Activated CD8-positive, alpha-beta T cell treated with anti-CD3 and anti-CD28 coated beads for 36 hours (primary cell): ENCODE measurements around the gene ZNF682. TPM values are rescaled to one million over a fixed set of nuclear protein-coding genes. Genes with fewer than 3 reads are reported as not detected.
"Not testable (repeated sequence)": the region's sequence is repeated elsewhere in the genome, so short reads cannot be mapped to it uniquely, and the experiment has no call there.

Experiments used
- ATAC-seq: fragments of 200-7000 bp; cut with Tn5 transposase; one replicate; pipeline ENCODE4 v1.10.0; 2021; ENCODE audit warnings: mild to moderate bottlenecking, moderate library complexity
- CTCF ChIA-PET: fragments of 350-600 bp; sonication (Branson Sonifier 250); formaldehyde crosslinking; loops from one replicate; lab custom pipeline; 2021; ENCODE audit warnings: antibody characterized with exemption; lab: Charles Lee
- POLR2A ChIA-PET: fragments of 350-600 bp; sonication (Branson Sonifier 250); formaldehyde crosslinking; loops from one replicate; lab custom pipeline; 2021; ENCODE audit warnings: antibody characterized with exemption; lab: Charles Lee
- DNase-seq: peaks from one replicate; pipeline ENCODE4 v3.0.0-alpha.2; 2020
- H3K27ac Mint-ChIP-seq: one replicate; pipeline ENCODE4 v1.8.0; 2021; ENCODE audit warnings: mild to moderate bottlenecking, mixed read lengths
- H3K27me3 Mint-ChIP-seq: one replicate; pipeline ENCODE4 v1.8.0; 2021; ENCODE audit warnings: mixed read lengths
- H3K36me3 Mint-ChIP-seq: one replicate; pipeline ENCODE4 v1.8.0; 2021; ENCODE audit warnings: low read depth, mixed read lengths
- H3K4me1 Mint-ChIP-seq: one replicate; pipeline ENCODE4 v1.8.0; 2021; ENCODE audit warnings: low read depth, mixed read lengths
- H3K4me3 Mint-ChIP-seq: one replicate; pipeline ENCODE4 v1.8.0; 2021; ENCODE audit warnings: mild to moderate bottlenecking, moderate library complexity, mixed read lengths
- H3K9me3 Mint-ChIP-seq: one replicate; pipeline ENCODE4 v1.8.0; 2021; ENCODE audit warnings: mixed read lengths
- CTCF ChIP-seq: fragments of 200-600 bp; IDR thresholded peaks from one replicate; pipeline ENCODE4 v1.8.0; 2022; ENCODE audit warnings: antibody characterized with exemption, mild to moderate bottlenecking
- intact Hi-C: fragments of 100-400 bp; cut with micrococcal nuclease; formaldehyde crosslinking; loops from one replicate; pipeline ENCODE4 v1.10.0; 2022
- total RNA-seq, 2 experiments: library from RNA; stranded (reverse); gene quantifications; one replicate each; pipeline ENCODE4 v1.2.3, GENCODE V29; 2021

Gene ZNF682
- total RNA-seq, 2 experiments from 2014 or later: 8.9 to 12.2 TPM

DNA sequence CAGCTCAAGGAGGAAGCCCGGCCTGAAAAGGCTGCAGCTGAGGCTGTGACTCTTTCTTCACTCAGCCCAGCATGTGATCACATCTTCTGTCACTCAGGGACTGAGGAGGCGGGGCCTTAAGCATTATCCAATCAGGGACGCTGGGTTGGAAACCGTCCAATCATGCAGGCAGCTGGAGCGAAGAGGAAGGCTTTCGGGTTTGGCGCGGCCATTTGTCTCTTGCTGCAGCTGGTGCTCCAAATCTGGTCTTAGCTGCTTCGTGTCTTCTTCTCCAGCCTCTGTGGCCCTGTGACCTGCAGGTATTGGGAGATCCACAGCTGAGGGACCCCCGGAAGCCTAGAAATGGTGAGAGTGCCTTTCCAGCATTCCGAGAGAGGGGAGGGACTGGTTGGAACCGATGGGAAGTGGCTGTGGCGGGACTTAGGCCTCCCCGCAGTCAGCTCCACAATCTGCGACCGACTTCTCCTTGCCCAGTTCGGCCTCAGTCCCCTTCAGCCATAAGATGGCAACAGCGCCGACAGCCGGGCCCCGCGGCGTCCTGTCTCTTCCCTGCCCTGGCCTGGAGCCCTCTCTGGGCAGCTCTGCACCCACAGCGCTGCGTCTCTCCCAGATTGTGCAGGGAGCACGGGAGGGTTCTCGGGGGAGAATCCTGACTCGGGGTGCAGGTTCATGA lies 38.6 kb upstream of the ZNF682 start, which contains the start of gene ZNF90:
TSS of gene ZNF90 (plus strand) at position 210 of the 673 bp plus-strand sequence. CDS start at position 343, 133 bp downstream.
- intact Hi-C loops: no loop called here
- Mint-ChIP-seq H3K27ac (peak within 1 kb of the TSS; percentile 82), H3K4me3 (peak within 1 kb of the TSS; percentile 95), H3K36me3 (peaks cover 35% of the 10 kb centered on the region), H3K9me3 (no peaks in the 10 kb centered on the region), H3K27me3 (no peaks in the 10 kb centered on the region), H3K4me1 (peaks cover 10% of the 10 kb centered on the region)
- ChIA-PET CTCF (interaction anchor here (1.3 kb wide), 1 partner anchor 80 kb away, joined by 7 read pairs; no protein-coding TSS in a partner anchor), POLR2A (interaction anchor here (0.6 to 1.4 kb wide), 6 partner anchors 11 to 681 kb away, joined by 3 to 8 read pairs (median 3); no protein-coding TSS in a partner anchor)
- DNase-seq (peak; percentile 98), ATAC-seq (peak; percentile 99)
- TF ChIP-seq CTCF: no peak

- ChIA-PET POLR2A (interaction anchor here (0.6 kb wide), 1 partner anchor 211 kb away, joined by 3 read pairs; no protein-coding TSS in a partner anchor), CTCF (no interaction called here)
- ATAC-seq: no peak
- peaks cover 1% of the 10 kb centered on the region for H3K4me1 Mint-ChIP-seq
- TF ChIP-seq CTCF: no peak
- H3K27ac Mint-ChIP-seq: no peak overlapping the region
- peaks cover 3% of the 10 kb centered on the region for H3K9me3 Mint-ChIP-seq
- no peak overlapping the region for H3K4me3 Mint-ChIP-seq
- DNase-seq: no peak
- intact Hi-C loops: no loop called here
- no peaks in the 10 kb centered on the region for H3K36me3 Mint-ChIP-seq
- peaks cover 13% of the 10 kb centered on the region for H3K27me3 Mint-ChIP-seq
Observed at GRCh38 chr19:20072936-20073335, 33.6 kb upstream of the ZNF682 start.

GRCh38 chr19:20070691-20071090 lies 31.4 kb upstream of the ZNF682 start:
- Mint-ChIP-seq H3K4me1 (no peaks in the 10 kb centered on the region), H3K9me3 (peaks cover 6% of the 10 kb centered on the region), H3K27me3 (peaks cover 22% of the 10 kb centered on the region), H3K36me3 (no peaks in the 10 kb centered on the region), H3K4me3 (no peak overlapping the region), H3K27ac (no peak overlapping the region)
- POLR2A ChIA-PET: no interaction called here
- ATAC-seq (no peak), DNase-seq (no peak)
- intact Hi-C loops: no loop called here
- CTCF ChIA-PET: no interaction called here
- TF ChIP-seq CTCF: no peak

DNA sequence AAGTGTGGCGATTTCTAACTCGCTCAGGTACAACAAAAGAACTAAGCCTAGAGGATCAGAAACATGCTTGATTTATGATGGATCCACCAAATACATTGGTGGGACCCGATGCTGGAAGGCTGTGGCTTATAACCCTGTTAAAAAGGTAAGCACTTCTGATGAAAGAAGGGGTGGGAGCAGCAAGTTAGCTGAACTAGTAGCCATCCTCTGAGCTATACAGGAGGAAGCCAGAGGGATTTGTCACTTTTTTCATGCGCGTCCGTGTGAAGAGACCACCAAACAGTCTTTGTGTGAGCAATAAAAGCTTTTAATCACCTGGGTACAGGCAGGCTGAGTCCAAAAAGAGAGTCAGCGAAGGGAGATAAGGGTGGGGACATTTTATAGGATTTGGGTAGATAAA lies 29.3 kb upstream of the ZNF682 start:
- DNase-seq, H3K4me3 Mint-ChIP-seq, H3K9me3 Mint-ChIP-seq, intact Hi-C loops, CTCF ChIA-PET, H3K36me3 Mint-ChIP-seq, POLR2A ChIA-PET, H3K4me1 Mint-ChIP-seq, ATAC-seq, H3K27ac Mint-ChIP-seq: not testable (repeated sequence)
- H3K27me3 Mint-ChIP-seq: peaks cover 22% of the 10 kb centered on the region

DNA sequence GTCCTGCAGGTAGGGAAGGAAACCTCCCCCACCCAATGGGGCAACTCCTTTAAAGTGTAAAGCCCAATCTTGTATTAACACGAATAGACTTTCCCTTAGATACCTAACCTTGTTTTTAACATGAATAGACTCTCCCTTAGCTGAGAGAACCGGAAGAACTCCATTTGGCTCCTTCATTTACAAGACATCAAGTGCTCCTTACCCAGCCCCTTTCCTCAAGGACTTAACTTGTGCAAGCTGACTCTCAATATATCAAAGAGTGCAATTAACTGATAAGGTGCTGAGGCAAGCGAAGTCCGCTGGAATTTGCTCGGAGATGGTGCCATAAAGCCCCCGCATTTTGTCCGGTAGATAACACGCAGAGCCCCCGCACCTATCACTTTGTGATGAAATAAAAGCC lies 28.6 kb upstream of the ZNF682 start:
- Mint-ChIP-seq H3K9me3 (peaks cover 6% of the 10 kb centered on the region), H3K27me3 (peaks cover 22% of the 10 kb centered on the region), H3K4me1 (no peaks in the 10 kb centered on the region), H3K27ac (no peak overlapping the region), H3K4me3 (no peak overlapping the region), H3K36me3 (no peaks in the 10 kb centered on the region)
- no peak for TF ChIP-seq CTCF
- DNase-seq (no peak), ATAC-seq (no peak)
- intact Hi-C loops: no loop called here
- POLR2A ChIA-PET: no interaction called here
- CTCF ChIA-PET: interaction anchor here (1.5 kb wide), 1 partner anchor 16 kb away, joined by 3 read pairs; no protein-coding TSS in a partner anchor
